OCI-M1 (cell line): ENCODE measurements around the gene EPB41L5.
"Not testable (repeated sequence)": the region's sequence is repeated elsewhere in the genome, so short reads cannot be mapped to it uniquely, and the experiment has no call there.

Experiments
- DNase-seq: peaks from one replicate; lab custom pipeline; 2025; lab: John Stamatoyannopoulos, UW

Gene EPB41L5

DNA sequence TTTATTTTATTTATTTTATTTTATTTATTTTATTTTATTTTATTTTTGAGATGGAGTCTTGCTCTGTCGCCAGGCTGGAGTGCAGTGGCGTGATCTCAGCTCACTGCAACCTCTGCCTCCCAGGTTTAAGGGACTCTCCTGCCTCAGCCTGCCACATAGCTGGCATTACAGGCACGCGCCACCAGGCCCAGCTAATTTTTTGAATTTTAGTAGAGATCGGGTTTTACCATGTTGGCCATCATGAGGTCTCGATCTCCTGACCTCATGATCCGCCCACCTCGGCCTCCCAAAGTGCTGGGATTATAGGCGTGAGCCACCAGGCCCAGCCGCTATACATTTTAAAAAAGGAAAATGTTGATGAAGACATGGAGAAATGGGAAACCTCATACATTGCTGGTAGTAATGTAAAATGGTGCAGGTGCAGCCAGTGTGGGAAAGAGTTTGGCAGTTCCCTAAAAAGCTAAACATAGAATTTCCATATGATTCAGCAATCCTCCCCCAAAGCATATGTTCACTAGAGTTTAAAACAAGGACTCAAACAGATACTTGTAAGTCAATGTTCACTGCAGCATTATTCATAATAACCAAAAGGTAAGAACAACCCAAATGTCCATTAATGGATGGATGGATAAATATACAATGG lies 187.1 kb downstream of the EPB41L5 start:
- DNase-seq, result not testable (repeated sequence)

DNA sequence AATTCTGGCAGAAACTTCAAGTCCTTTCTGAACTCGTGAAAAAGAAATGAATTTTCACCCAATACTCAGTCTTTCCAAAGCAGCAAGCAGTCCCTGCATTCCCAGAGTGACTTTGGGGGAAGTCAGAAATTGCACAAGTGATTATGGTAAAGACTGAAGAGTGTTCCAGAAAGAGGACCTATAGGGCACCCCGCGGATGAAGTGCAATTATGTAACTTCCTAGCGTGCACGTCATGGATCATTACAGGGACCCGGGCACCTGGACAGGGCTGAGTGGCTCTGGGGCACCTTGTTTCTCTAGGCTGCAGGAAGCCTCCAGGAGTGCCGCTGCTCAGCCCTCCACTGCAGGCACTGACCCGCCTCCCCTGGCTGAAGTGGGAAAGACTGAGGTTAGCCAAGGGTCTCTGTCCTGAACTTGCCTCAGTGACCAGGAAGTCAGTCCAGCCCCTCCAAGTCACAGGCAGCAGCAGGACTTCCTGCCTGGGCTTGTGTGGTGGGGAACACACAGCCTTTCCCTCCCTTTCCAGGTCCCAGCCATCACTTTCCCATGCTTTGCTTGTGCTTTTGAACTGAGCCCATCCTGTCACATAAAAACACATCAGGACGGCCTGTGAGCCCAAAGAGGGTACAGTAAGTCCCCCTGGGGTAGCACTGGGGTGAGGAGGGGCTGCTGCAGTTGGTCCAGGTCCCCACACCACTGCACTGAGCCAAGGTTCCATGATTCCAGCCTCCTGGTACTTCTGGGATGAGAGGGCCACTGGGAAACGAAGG lies 190.6 kb downstream of the EPB41L5 start:
- DNase-seq, result no peak

GRCh38 chr2:120204022-120204405 lies 191.1 kb downstream of the EPB41L5 start:
- DNase-seq, result peak; percentile 34

DNA sequence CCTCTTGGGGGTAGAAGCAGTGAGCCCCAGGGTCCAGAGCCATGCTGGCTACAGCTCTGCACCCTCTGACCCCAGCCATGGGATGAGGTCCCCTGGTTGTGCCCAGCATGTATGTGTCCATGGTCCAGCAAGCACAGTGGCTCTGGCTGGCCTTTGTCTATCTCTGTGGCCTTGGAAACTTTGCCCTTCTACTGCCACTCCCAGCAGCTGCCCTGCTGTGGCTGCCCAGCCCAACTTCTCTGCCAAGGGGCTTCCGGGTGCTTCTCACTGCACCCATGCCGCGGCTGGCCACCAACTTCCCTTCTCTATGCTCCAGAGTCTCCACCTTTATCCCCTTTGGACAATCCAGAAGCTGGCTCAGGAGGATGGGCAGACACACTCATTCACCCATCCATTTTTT lies 191.5 kb downstream of the EPB41L5 start:
- DNase-seq, result no peak

DNA sequence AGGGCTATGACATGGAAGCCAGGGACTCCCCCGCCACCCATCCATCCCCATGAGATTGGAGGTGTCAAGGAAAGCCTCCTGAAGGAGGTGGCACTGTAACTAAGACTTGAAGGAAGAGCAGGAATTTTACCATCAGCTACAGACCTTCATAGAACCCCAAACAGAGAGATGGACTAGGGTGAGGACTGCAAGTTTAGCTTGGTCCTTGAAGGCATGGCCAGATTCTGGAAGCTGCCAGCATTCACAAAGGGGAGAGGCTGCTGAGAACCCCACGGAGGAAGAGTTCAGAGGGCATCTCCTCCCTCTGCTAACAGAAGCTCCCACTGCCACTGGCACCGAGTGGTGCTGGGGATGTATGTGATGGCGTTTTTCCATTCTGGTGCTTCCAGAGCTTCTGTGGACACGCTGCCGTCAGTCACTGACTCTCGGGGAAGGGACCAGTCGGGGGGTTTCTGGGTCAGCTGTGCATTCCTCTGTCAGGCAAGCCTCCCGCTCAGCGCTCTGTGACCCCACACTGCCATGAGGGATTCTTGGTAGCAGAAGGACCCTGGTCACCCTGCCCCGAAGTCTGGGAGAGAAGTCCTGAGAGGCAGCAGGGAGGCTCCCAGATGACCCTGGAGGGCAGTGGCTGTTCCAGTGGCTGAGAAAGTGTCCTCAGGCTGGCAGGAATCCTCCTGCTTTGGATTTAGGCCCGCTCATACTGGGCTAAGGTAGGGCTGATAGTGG lies 192.2 kb downstream of the EPB41L5 start:
- DNase-seq, result no peak

GRCh38 chr2:120206022-120206581 lies 193.2 kb downstream of the EPB41L5 start:
- peak; percentile 58 for DNase-seq

- DNase-seq, result no peak
Measured at GRCh38 chr2:120208381-120209353, 195.8 kb downstream of the EPB41L5 start.

GRCh38 chr2:120209427-120210269 lies 196.8 kb downstream of the EPB41L5 start:
- DNase-seq, result no peak

DNA sequence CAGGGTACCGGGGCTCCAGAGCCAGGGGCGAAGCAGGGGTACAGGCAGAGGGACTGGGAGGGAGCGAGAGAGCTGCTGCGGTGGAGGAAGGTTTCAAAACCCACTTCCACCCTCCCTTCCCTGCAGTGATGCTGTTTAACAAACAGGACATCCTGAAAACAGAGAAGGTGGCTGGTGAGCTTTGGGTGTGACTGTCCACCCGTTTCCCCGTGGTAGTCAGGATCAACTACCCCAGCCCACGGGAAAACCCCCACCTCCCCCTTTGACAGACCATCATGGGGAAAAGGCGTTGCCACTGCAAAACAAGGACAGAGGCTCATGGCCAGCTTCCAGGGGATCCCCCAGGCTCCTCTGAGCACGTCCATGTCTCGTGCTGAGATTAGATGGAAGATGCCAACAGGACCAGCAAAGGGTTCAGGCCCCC lies 197.4 kb downstream of the EPB41L5 start:
- DNase-seq, result no peak

DNA sequence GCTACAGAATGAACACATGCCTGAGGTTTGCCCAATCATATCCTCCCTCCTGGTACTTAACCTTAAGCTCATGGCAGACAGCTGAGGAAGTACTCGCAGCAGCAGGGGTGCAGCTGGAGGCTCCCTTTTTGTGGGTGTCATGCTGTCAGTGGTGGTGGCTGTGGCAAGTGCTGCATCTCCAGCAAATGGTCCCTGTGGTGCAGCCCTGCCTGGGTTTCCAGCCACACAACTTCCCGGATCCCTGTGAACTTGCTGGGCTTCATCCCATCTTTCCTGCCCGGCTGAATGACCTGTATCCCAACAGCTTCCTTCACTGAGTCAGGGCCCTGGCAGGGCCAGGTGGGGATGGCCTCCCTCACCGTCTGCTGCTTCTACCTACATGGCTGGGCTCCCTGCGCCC lies 205.3 kb downstream of the EPB41L5 start:
- no peak for DNase-seq

DNA sequence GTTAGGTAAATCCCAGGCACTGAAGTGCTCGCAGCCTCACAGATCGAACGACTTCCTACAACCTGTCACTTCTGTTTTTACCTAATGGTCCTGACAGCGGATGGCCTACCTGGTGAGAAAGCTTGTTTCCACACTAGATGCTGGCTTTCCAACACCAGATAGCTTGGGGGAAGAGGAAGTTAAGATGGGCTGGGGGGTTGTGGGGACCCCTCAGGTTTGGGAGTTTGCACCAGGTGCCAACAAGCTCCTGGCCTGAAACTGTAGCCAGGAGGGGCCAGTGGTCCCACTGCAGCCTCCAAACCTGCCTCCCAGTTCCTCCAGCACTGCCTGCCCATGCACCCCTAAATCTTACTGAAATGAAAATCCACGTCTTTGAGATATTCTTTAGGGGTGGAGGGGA lies 206.4 kb downstream of the EPB41L5 start:
- no peak for DNase-seq

GRCh38 chr2:120219766-120220165 lies 206.9 kb downstream of the EPB41L5 start:
- DNase-seq, result no peak

- no peak for DNase-seq
Measured at GRCh38 chr2:120220756-120221155, 207.9 kb downstream of the EPB41L5 start.

DNA sequence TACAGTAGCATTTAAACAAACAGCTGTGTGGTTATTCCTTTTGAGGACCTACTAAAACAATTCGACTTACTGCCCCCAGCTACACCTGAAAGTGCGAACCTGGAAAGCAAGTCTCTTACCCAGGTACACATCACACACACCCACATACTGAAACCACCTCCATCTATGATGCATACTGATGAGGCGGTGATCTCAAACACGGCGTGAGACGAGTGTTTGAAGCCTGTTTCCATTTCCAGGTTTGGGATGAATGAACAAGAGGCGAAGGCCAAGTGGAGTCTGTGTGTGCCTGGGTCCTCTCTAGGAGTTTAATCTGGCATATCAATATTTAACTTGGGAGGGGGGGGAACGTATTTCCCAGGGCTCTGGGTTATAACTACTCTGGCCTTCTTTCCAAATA lies 208.7 kb downstream of the EPB41L5 start:
- no peak for DNase-seq

DNA sequence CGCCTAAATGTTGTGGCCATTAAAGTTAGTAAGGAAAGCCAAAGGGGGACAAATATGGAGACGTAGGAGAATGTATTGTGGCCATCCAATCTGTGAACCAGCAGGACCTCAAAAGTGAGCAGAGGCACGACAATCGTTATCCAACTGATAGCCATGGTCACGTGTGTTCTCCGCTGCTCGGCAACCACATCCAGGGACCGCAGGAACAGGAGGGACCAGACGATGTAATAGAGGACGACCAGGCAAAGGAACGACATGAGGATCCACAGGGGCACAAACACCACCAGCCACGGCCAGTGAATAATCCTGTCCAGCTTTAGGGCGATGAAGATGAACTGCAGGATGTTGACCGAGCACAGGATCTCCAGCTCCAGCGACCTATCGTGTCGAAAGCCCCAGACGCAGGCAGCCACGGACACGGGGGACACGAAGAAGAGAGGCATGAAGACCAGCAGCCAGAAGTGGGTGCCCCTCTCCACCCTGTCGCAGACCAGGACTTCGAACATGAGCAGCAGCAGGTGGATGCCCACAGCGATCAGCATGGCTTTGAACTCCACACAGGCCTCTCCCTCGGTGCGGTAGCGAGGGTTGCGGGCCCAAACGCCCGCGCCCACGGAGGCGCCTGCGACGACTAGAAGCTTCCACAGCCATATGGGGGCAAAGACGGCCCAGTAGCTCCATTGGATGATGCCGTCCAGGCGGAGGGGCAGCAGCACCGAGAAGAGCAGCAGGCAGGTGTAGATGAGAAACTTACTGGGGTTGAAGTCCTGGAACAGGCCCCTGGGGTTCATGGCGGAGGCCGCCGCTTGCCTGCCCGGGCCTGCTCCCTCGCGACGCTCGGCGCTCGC lies 209.5 kb downstream of the EPB41L5 start:
- DNase-seq, result no peak

GRCh38 chr2:120223034-120223912 lies 210.4 kb downstream of the EPB41L5 start, which contains the start of gene TMEM185B:
TMEM185B (minus strand) TSS chr2:120223400; CDS start chr2:120222976, 424 bp downstream.
- DNase-seq, result peak; percentile 84

GRCh38 chr2:120224256-120224655 lies 211.4 kb downstream of the EPB41L5 start:
- no peak for DNase-seq
